GM12891 (cell line): ENCODE measurements around the gene DLD.

Experiments
- POLR2A ChIP-seq: IDR thresholded peaks from 2 replicates; pipeline ENCODE4 v1.6.1; 2011; ENCODE audit warnings: low read depth, low read length, control low read depth
- POLR2AphosphoS5 ChIP-seq: IDR thresholded peaks from 2 replicates; pipeline ENCODE4 v1.6.1; 2011; ENCODE audit warnings: low read depth, low read length, control low read depth
- POU2F2 ChIP-seq: IDR thresholded peaks from 2 replicates; pipeline ENCODE4 v1.6.1; 2011; ENCODE audit warnings: low read depth, mild to moderate bottlenecking, control low read depth, low read length, moderate library complexity
- SPI1 ChIP-seq: IDR thresholded peaks from 2 replicates; pipeline ENCODE4 v1.6.1; 2011; ENCODE audit warnings: low read depth, low read length, control low read depth
- TAF1 ChIP-seq: IDR thresholded peaks from 2 replicates; pipeline ENCODE4 v1.6.1; 2011; ENCODE audit warnings: low read depth, low read length, control low read depth

DNA sequence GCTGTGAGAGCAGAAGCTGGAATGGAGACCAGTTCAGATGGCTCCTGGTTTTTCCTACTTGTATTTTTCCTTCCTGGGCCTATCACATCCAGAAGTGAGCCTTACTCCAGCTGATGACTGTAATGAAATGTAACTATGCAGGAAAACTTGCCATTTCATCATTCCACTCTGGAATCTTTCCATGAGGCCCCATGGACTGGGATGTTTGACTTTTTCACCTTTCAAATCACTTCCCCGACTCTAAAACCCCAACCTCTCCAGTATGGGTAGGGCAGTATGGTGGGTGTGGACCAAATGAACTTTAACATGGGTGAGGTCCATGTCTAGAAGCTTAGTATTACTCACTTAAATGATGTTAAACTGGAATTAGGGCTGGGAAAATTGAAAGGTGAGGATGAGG lies 40.3 kb upstream of the DLD start:
- TF ChIP-seq POLR2AphosphoS5: no peak
- no peak for TF ChIP-seq POLR2A
- TF ChIP-seq SPI1: no peak
- no peak for TF ChIP-seq TAF1
- TF ChIP-seq POU2F2: no peak
